Vagina (tissue), 2 donors: ENCODE measurements around the gene ITPR1. TPM values are rescaled to one million over a fixed set of nuclear protein-coding genes. Genes with fewer than 3 reads are reported as not detected.

ENCODE experiments used
- DNase-seq, 2 donors: peaks; one replicate each; pipeline ENCODE4 v3.0.0-alpha.2; 2017; ENCODE audit errors: extremely low spot score in 2 of 2
- H3K27ac ChIP-seq: fragments of 200-600 bp; sonication (generic); one replicate; pipeline ENCODE4 v1.5.1; 2019
- H3K27me3 ChIP-seq: fragments of 200-600 bp; sonication (generic); one replicate; pipeline ENCODE4 v1.5.1; 2019
- H3K36me3 ChIP-seq, 2 donors: fragments of 200-600 bp; sonication (generic); one replicate each; pipeline ENCODE4 v1.5.1; 2017 to 2019
- H3K4me1 ChIP-seq: fragments of 200-600 bp; sonication (generic); one replicate; pipeline ENCODE4 v1.5.1; 2019
- H3K4me3 ChIP-seq, 2 donors: fragments of 200-600 bp; sonication (generic); 1 replicate in 1 of 2; 2 replicates in 1 of 2; pipeline ENCODE4 v1.5.1; 2016 to 2019
- H3K9me3 ChIP-seq: fragments of 200-600 bp; sonication (generic); one replicate; pipeline ENCODE4 v1.5.1; 2019
- POLR2A ChIP-seq, 2 donors: fragments of 450-650 bp; IDR thresholded peaks; one replicate each; pipeline ENCODE4 v1.6.1; 2017; ENCODE audit warnings: antibody characterized with exemption in 2 of 2, mild to moderate bottlenecking in 2 of 2, moderate library complexity in 2 of 2
- POLR2AphosphoS5 ChIP-seq, 2 donors: sonication (generic); formaldehyde crosslinking; IDR thresholded peaks; one replicate each; pipeline ENCODE4 v1.9.0; 2017; ENCODE audit warnings: antibody characterized with exemption in 2 of 2, mild to moderate bottlenecking in 2 of 2, low read depth in 1 of 2; ENCODE audit not compliant: insufficient read depth in 1 of 2
- intact Hi-C: fragments of 100-400 bp; cut with DNase I; formaldehyde crosslinking; loops from one replicate; pipeline ENCODE4 v1.15.1; 2023
- total RNA-seq: library from RNA; depleted of rRNA; stranded (reverse); fragments of >200 nt; gene quantifications from one replicate; pipeline ENCODE4 v1.2.3, GENCODE V29; 2016
- TF ChIP-seq, protein P1 (sequence below), 3 experiments: fragments of 450-650 bp in 2 of 3; fragments of 200-600 bp in 1 of 3; sonication (generic) in 1 of 3; IDR thresholded peaks; one replicate each; pipeline ENCODE4 v1.5.1; 2017 to 2019; ENCODE audit warnings: antibody characterized with exemption in 3 of 3, mild to moderate bottlenecking in 2 of 3, moderate library complexity in 2 of 3

The ITPR1 gene
- total RNA-seq, 1 donor from 2014 or later = 108 TPM

DNA sequence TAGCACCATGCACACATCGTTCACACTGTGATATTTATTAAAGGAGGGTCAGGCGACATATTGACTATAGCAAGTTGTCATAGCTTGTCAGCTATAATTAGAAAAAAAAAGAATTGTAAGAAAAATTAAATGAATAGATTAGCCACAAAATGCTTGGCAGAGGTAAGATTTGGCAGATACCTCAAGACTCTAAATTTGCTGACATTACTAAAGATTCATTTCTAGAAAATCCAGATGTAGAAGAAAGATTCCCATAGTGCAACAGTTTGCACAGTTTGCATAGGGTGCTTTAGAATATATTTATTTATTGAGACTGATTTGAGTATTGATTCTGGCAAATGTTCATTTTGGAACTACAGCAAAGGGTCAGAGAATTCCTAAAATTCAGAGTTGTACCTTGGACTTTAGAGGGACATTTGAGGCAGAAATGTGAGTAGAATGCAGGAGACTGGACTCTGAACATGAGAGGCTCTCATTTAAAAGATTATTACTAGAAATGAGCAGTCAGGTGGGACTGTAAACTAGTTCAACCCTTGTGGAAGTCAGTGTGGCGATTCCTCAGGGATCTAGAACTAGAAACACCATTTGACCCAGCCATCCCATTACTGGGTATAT lies 384.1 kb downstream of the ITPR1 start:
- Histone ChIP-seq H3K4me1 (no peaks in the 10 kb centered on the region), H3K27me3 (no peaks in the 10 kb centered on the region), H3K9me3 (no peaks in the 10 kb centered on the region), H3K27ac (no peak overlapping the region), H3K4me3 (no peak overlapping the region), H3K36me3 (no peaks in the 10 kb centered on the region)
- no peak for DNase-seq
- TF ChIP-seq POLR2AphosphoS5 (IDR thresholded peaks at IDR 0.05; ENCODE audit: insufficient read depth in 1 of 2, low read depth in 1 of 2) (no peak), POLR2A (IDR thresholded peaks at IDR 0.05) (no peak)
- TF ChIP-seq, protein P1, sequence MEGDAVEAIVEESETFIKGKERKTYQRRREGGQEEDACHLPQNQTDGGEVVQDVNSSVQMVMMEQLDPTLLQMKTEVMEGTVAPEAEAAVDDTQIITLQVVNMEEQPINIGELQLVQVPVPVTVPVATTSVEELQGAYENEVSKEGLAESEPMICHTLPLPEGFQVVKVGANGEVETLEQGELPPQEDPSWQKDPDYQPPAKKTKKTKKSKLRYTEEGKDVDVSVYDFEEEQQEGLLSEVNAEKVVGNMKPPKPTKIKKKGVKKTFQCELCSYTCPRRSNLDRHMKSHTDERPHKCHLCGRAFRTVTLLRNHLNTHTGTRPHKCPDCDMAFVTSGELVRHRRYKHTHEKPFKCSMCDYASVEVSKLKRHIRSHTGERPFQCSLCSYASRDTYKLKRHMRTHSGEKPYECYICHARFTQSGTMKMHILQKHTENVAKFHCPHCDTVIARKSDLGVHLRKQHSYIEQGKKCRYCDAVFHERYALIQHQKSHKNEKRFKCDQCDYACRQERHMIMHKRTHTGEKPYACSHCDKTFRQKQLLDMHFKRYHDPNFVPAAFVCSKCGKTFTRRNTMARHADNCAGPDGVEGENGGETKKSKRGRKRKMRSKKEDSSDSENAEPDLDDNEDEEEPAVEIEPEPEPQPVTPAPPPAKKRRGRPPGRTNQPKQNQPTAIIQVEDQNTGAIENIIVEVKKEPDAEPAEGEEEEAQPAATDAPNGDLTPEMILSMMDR (IDR thresholded peaks at IDR 0.05) = no peak
- intact Hi-C loops = no loop called here

- intact Hi-C loops = no loop called here
- no peak overlapping the region for H3K27ac ChIP-seq
- H3K4me1 ChIP-seq = no peaks in the 10 kb centered on the region
Measured at GRCh38 chr3:4880850-4881249, 387.7 kb downstream of the ITPR1 start.

GRCh38 chr3:4882548-4882947 lies 389.4 kb downstream of the ITPR1 start:
- Histone ChIP-seq H3K4me3 (no peak overlapping the region), H3K36me3 (no peaks in the 10 kb centered on the region), H3K27me3 (no peaks in the 10 kb centered on the region), H3K4me1 (no peaks in the 10 kb centered on the region), H3K9me3 (no peaks in the 10 kb centered on the region), H3K27ac (no peak overlapping the region)
- no peak for TF ChIP-seq POLR2A (IDR thresholded peaks at IDR 0.05)
- no peak for TF ChIP-seq POLR2AphosphoS5 (IDR thresholded peaks at IDR 0.05; ENCODE audit: insufficient read depth in 1 of 2, low read depth in 1 of 2)
- TF ChIP-seq, protein P1 (IDR thresholded peaks at IDR 0.05) = no peak
- intact Hi-C loops = no loop called here
- DNase-seq = no peak

More at GRCh38 chr3:4880850-4881249, 387.7 kb downstream of the ITPR1 start:
- Histone ChIP-seq H3K4me3 (no peak overlapping the region), H3K27me3 (no peaks in the 10 kb centered on the region), H3K9me3 (no peaks in the 10 kb centered on the region), H3K36me3 (no peaks in the 10 kb centered on the region)
- no peak for TF ChIP-seq POLR2A (IDR thresholded peaks at IDR 0.05)
- TF ChIP-seq, protein P1 (IDR thresholded peaks at IDR 0.05) = no peak
- TF ChIP-seq POLR2AphosphoS5 (IDR thresholded peaks at IDR 0.05; ENCODE audit: insufficient read depth in 1 of 2, low read depth in 1 of 2) = no peak
- no peak for DNase-seq

- no peaks in the 10 kb centered on the region for H3K9me3 ChIP-seq
- intact Hi-C loops = no loop called here
Measured at GRCh38 chr3:4883011-4883410, 389.9 kb downstream of the ITPR1 start.

GRCh38 chr3:4884888-4885287 lies 391.7 kb downstream of the ITPR1 start:
- no peaks in the 10 kb centered on the region for H3K36me3 ChIP-seq
- no peak overlapping the region for H3K27ac ChIP-seq
- H3K4me1 ChIP-seq = no peaks in the 10 kb centered on the region
- DNase-seq = no peak
- H3K27me3 ChIP-seq = no peaks in the 10 kb centered on the region
- TF ChIP-seq POLR2AphosphoS5 (IDR thresholded peaks at IDR 0.05; ENCODE audit: insufficient read depth in 1 of 2, low read depth in 1 of 2) (no peak), POLR2A (IDR thresholded peaks at IDR 0.05) (no peak)
- TF ChIP-seq, protein P1 (IDR thresholded peaks at IDR 0.05) = no peak
- intact Hi-C loops = no loop called here
- no peaks in the 10 kb centered on the region for H3K9me3 ChIP-seq
- H3K4me3 ChIP-seq = no peak overlapping the region

More at GRCh38 chr3:4883011-4883410, 389.9 kb downstream of the ITPR1 start:
- Histone ChIP-seq H3K36me3 (no peaks in the 10 kb centered on the region), H3K27ac (no peak overlapping the region), H3K4me3 (no peak overlapping the region), H3K27me3 (no peaks in the 10 kb centered on the region), H3K4me1 (no peaks in the 10 kb centered on the region)
- TF ChIP-seq, protein P1 (IDR thresholded peaks at IDR 0.05) = no peak
- TF ChIP-seq POLR2A (IDR thresholded peaks at IDR 0.05) = no peak
- TF ChIP-seq POLR2AphosphoS5 (IDR thresholded peaks at IDR 0.05; ENCODE audit: insufficient read depth in 1 of 2, low read depth in 1 of 2) = no peak
- DNase-seq = no peak
